Measurements from ENCODE around the gene KCNK6. TPM values are rescaled to one million over a fixed set of nuclear protein-coding genes. Genes with fewer than 3 reads are reported as not detected.

The KCNK6 gene
- total RNA-seq (2022) (5.3 and 6.2 TPM in 2 replicates), Bru-seq, nascent RNA (percentile 56 among the genes with signal in this experiment), BruChase-seq, experiment 1, labeled RNA remaining after a 6-hour chase (percentile 81 among the genes with signal in this experiment), BruChase-seq, experiment 2, labeled RNA remaining after a 2-hour chase (percentile 72 among the genes with signal in this experiment)
- long read RNA-seq, full-length matches to known transcripts = 12 of 19 reads
- long read RNA-seq, partial matches to known transcripts = 0 of 19 reads
- long read RNA-seq, other reads (novel, unspliced or antisense) = 7 of 19 reads

- Mint-ChIP-seq H3K27ac (ENCODE audit: low read depth, unreplicated experiment) (peak within 1 kb of the TSS; percentile 59), H3K4me1 (ENCODE audit: insufficient read depth, unreplicated experiment) (peaks cover 29% of the 10 kb centered on the region), H3K36me3 (ENCODE audit: insufficient read depth, unreplicated experiment) (peaks cover 5% of the 10 kb centered on the region), H3K4me3 (ENCODE audit: unreplicated experiment) (peak within 1 kb of the TSS; percentile 66), H3K9me3 (ENCODE audit: unreplicated experiment) (no peaks in the 10 kb centered on the region), H3K27me3 (ENCODE audit: insufficient read depth, unreplicated experiment) (no peaks in the 10 kb centered on the region)
- TF ChIP-seq CTCF (IDR thresholded peaks at IDR 0.05; ENCODE audit: unreplicated experiment) = no peak
- ChIA-PET POLR2A (interaction anchor here (1.0 to 5.6 kb wide), 7 partner anchors 9 to 532 kb away, joined by 3 to 49 read pairs (median 8); partner anchors contain the start of genes C19orf33, CATSPERG, PSMD8 and SPINT2), CTCF (interaction anchor here (0.6 to 2.7 kb wide), 10 partner anchors 16 to 227 kb away, joined by 3 to 7 read pairs (median 4); partner anchors contain the start of genes CATSPERG and PSMD8)
- DNase-seq (ENCODE audit: unreplicated experiment) = no peak
- intact Hi-C loops (cut with micrococcal nuclease) = no loop called here
- TSS peak; percentile 12 for BruUV-seq (replicated peaks)
Observed at GRCh38 chr19:38319421-38320258, at the start of gene KCNK6. KCNK6 (plus strand) TSS chr19:38319845; CDS start chr19:38319951, 106 bp downstream.

GRCh38 chr19:38270587-38271167, 49.0 kb upstream of the KCNK6 start:
- ChIA-PET POLR2A (interaction anchor here (0.7 to 1.0 kb wide), 3 partner anchors 11 to 26 kb away, joined by 3 to 4 read pairs (median 3); no protein-coding TSS in a partner anchor), CTCF (interaction anchor here (0.5 to 1.2 kb wide), 4 partner anchors 20 to 874 kb away, joined by 3 to 4 read pairs (median 4); partner anchors contain the start of gene GGN)
- intact Hi-C loops (cut with micrococcal nuclease) = no loop called here
- Mint-ChIP-seq H3K36me3 (ENCODE audit: insufficient read depth, unreplicated experiment) (peaks cover 12% of the 10 kb centered on the region), H3K9me3 (ENCODE audit: unreplicated experiment) (no peaks in the 10 kb centered on the region), H3K4me1 (ENCODE audit: insufficient read depth, unreplicated experiment) (peaks cover 35% of the 10 kb centered on the region), H3K4me3 (ENCODE audit: unreplicated experiment) (no peak overlapping the region), H3K27me3 (ENCODE audit: insufficient read depth, unreplicated experiment) (no peaks in the 10 kb centered on the region), H3K27ac (ENCODE audit: low read depth, unreplicated experiment) (no peak overlapping the region)
- TF ChIP-seq CTCF (IDR thresholded peaks at IDR 0.05; ENCODE audit: unreplicated experiment) = no peak
- no TSS peak for BruUV-seq (replicated peaks)
- peak; percentile 35 for DNase-seq (ENCODE audit: unreplicated experiment)

- intact Hi-C loops (cut with micrococcal nuclease) = no loop called here
- peaks cover 11% of the 10 kb centered on the region for H3K4me1 Mint-ChIP-seq (ENCODE audit: insufficient read depth, unreplicated experiment)
- no peaks in the 10 kb centered on the region for H3K27me3 Mint-ChIP-seq (ENCODE audit: insufficient read depth, unreplicated experiment)
- no peak for DNase-seq (ENCODE audit: unreplicated experiment)
- H3K9me3 Mint-ChIP-seq (ENCODE audit: unreplicated experiment) = no peaks in the 10 kb centered on the region
- peaks cover 12% of the 10 kb centered on the region for H3K36me3 Mint-ChIP-seq (ENCODE audit: insufficient read depth, unreplicated experiment)
- no peak overlapping the region for H3K4me3 Mint-ChIP-seq (ENCODE audit: unreplicated experiment)
- TF ChIP-seq CTCF (IDR thresholded peaks at IDR 0.05; ENCODE audit: unreplicated experiment) = no peak
- CTCF ChIA-PET = no interaction called here
- BruUV-seq (replicated peaks) = no TSS peak
- peak overlapping the region; percentile 63 for H3K27ac Mint-ChIP-seq (ENCODE audit: low read depth, unreplicated experiment)
- POLR2A ChIA-PET = interaction anchor here (4.6 kb wide), 1 partner anchor 7 kb away, joined by 43 read pairs; the partner anchor contains the start of gene SPINT2
Observed at GRCh38 chr19:38273499-38273898, 46.1 kb upstream of the KCNK6 start.

All from MCF 10A (cell line).